NCI-H187 (cell line): ENCODE measurements around the gene FAM227A.

Experiments used
- DNase-seq, 2 experiments: peaks; one replicate each; lab custom pipeline; 2025; lab: John Stamatoyannopoulos, UW

The FAM227A gene

GRCh38 chr22:38656256-38657044 is at the start of gene FAM227A, which contains the start of gene CBY1:
Gene FAM227A, minus strand, starts transcription at chr22:38656392. Its CDS starts 6,224 bp downstream, at chr22:38650168.
Gene CBY1, plus strand, starts transcription at chr22:38656638. Its CDS starts 11,417 bp downstream, at chr22:38668055.
- DNase-seq, result peak; percentile 75 to 82

- DNase-seq, result peak; percentile 98 to 99
Measured at GRCh38 chr22:38705235-38706100, 49.3 kb upstream of the FAM227A start, which contains the start of gene GTPBP1. Gene GTPBP1, plus strand, starts transcription at chr22:38705944. Its CDS starts 12 bp downstream, at chr22:38705956.

- no peak for DNase-seq
Measured at GRCh38 chr22:38704654-38705234, 48.6 kb upstream of the FAM227A start.

GRCh38 chr22:38700789-38701628 is 44.8 kb upstream of the FAM227A start, which contains the start of gene JOSD1:
Gene JOSD1, minus strand, starts transcription at chr22:38700943. Its CDS starts 956 bp downstream, at chr22:38699987.
- DNase-seq, result peak; percentile 45 to 69

- DNase-seq, result peak in 1 of 2 experiments; percentile 43
Measured at GRCh38 chr22:38700270-38700788, 44.1 kb upstream of the FAM227A start.

- no peak for DNase-seq
Measured at GRCh38 chr22:38699784-38700183, 43.6 kb upstream of the FAM227A start.

- DNase-seq, result no peak
Measured at GRCh38 chr22:38699143-38699542, 43.0 kb upstream of the FAM227A start.

GRCh38 chr22:38698407-38699094 is 42.4 kb upstream of the FAM227A start:
- no peak for DNase-seq

- DNase-seq, result no peak
Measured at GRCh38 chr22:38697425-38698089, 41.4 kb upstream of the FAM227A start.

GRCh38 chr22:38696606-38697424 is 40.6 kb upstream of the FAM227A start:
- DNase-seq, result no peak

- no peak for DNase-seq
Measured at GRCh38 chr22:38694940-38695339, 38.7 kb upstream of the FAM227A start.

GRCh38 chr22:38694049-38694448 is 37.9 kb upstream of the FAM227A start:
- DNase-seq, result no peak

- DNase-seq, result no peak
Measured at GRCh38 chr22:38689651-38690050, 33.5 kb upstream of the FAM227A start.

- DNase-seq, result no peak
Measured at GRCh38 chr22:38685761-38686160, 29.6 kb upstream of the FAM227A start.

- no peak for DNase-seq
Measured at GRCh38 chr22:38684895-38685294, 28.7 kb upstream of the FAM227A start.

GRCh38 chr22:38681582-38682335 is 25.6 kb upstream of the FAM227A start, which contains the start of gene TOMM22:
Gene TOMM22, plus strand, starts transcription at chr22:38681957. Its CDS starts 22 bp downstream, at chr22:38681979.
- peak; percentile 26 to 60 for DNase-seq

GRCh38 chr22:38675833-38676232 is 19.6 kb upstream of the FAM227A start:
- no peak for DNase-seq

- no peak for DNase-seq
Measured at GRCh38 chr22:38674888-38675287, 18.7 kb upstream of the FAM227A start.
